H1 (cell line): ENCODE measurements around the gene MPND. TPM values are rescaled to one million over a fixed set of nuclear protein-coding genes. Genes with fewer than 3 reads are reported as not detected.

Experiments
- CTCF ChIA-PET: fragments of 300-600 bp; sonication (Branson Sonifier 250); formaldehyde crosslinking; loops from one replicate; lab custom pipeline; 2021; ENCODE audit not compliant: partially characterized antibody; lab: Charles Lee
- POLR2A ChIA-PET: fragments of 300-600 bp; sonication (Branson Sonifier 250); formaldehyde crosslinking; loops from one replicate; lab custom pipeline; 2021; ENCODE audit warnings: inconsistent platforms; ENCODE audit not compliant: partially characterized antibody; lab: Charles Lee
- DNase-seq, 2 experiments: peaks; one replicate each; pipeline versions ENCODE4 v3.0.0 to v3.0.0-alpha.2; 2010 to 2022; ENCODE audit warnings: low spot score in 2 of 2, low read depth in 1 of 2, mixed read lengths in 1 of 2
- FAIRE-seq: peaks from 2 replicates; lab custom pipeline; 2011; peaks lifted over from hg19 to GRCh38; lab: Jason Lieb, UNC
- H2AFZ ChIP-seq: 2 replicates; pipeline ENCODE4 v1.8.1; 2012; ENCODE audit warnings: low read length, inconsistent platforms
- H2AK5ac ChIP-seq: 2 replicates; pipeline ENCODE4 v1.6.1; 2013; ENCODE audit warnings: low read depth, low read length
- H2BK120ac ChIP-seq: replicated peaks from 2 replicates; pipeline ENCODE3; 2013; ENCODE audit warnings: low read depth, low read length, inconsistent platforms
- H2BK12ac ChIP-seq: 2 replicates; pipeline ENCODE4 v1.6.1; 2013; ENCODE audit warnings: low read depth, low read length
- H2BK15ac ChIP-seq: 2 replicates; pipeline ENCODE4 v1.6.1; 2013; ENCODE audit warnings: low read length
- H2BK20ac ChIP-seq: 2 replicates; pipeline ENCODE4 v1.6.1; 2013; ENCODE audit warnings: low read length
- H2BK5ac ChIP-seq: 2 replicates; pipeline ENCODE4 v1.6.1; 2013; ENCODE audit warnings: low read depth, low read length
- H3K14ac ChIP-seq: 2 replicates; pipeline ENCODE4 v1.6.1; 2013; ENCODE audit warnings: inconsistent platforms; ENCODE audit not compliant: insufficient read length
- H3K18ac ChIP-seq: 2 replicates; pipeline ENCODE4 v1.6.1; 2013; ENCODE audit warnings: low read length; ENCODE audit errors: extremely low read depth
- H3K23ac ChIP-seq: 2 replicates; pipeline ENCODE4 v1.6.1; 2013; ENCODE audit warnings: inconsistent platforms; ENCODE audit not compliant: insufficient read length
- H3K23me2 ChIP-seq: 2 replicates; pipeline ENCODE4 v1.6.1; 2013; ENCODE audit warnings: low read depth, low read length
- H3K27ac ChIP-seq: 2 replicates; pipeline ENCODE4 v1.6.1; 2011; ENCODE audit warnings: low read depth, low read length, inconsistent platforms
- H3K27me3 ChIP-seq, 4 experiments: replicated peaks in 1 of 4; 1 replicate in 1 of 4; 2 replicates in 3 of 4; pipeline versions ENCODE4 v1.6.1 to v1.8.1; 2011 to 2013; ENCODE audit warnings: low read length in 3 of 4, mild to moderate bottlenecking in 3 of 4, inconsistent platforms in 2 of 4, mixed read lengths in 2 of 4, moderate library complexity in 1 of 4; ENCODE audit not compliant: control insufficient read depth in 3 of 4, insufficient read depth in 3 of 4; ENCODE audit errors: extremely low read depth in 1 of 4
- H3K36me3 ChIP-seq, 4 experiments: 2 replicates each; pipeline versions ENCODE4 v1.6.1 to v1.8.1; 2011 to 2013; ENCODE audit warnings: mild to moderate bottlenecking in 4 of 4, low read length in 3 of 4, moderate library complexity in 2 of 4, control low read depth in 1 of 4, inconsistent platforms in 1 of 4; ENCODE audit not compliant: insufficient read depth in 4 of 4, control insufficient read depth in 2 of 4
- H3K4ac ChIP-seq: replicated peaks from 2 replicates; pipeline ENCODE3; 2013; ENCODE audit warnings: low read length, low read depth, mixed read lengths, inconsistent platforms; ENCODE audit not compliant: insufficient read length
- H3K4me1 ChIP-seq, 4 experiments: replicated peaks in 1 of 4; 1 replicate in 1 of 4; 2 replicates in 3 of 4; pipeline versions ENCODE4 v1.6.1 to v1.8.1; 2011 to 2013; ENCODE audit warnings: low read length in 3 of 4, inconsistent platforms in 2 of 4, mixed read lengths in 1 of 4; ENCODE audit not compliant: insufficient read depth in 4 of 4, control insufficient read depth in 3 of 4
- H3K4me2 ChIP-seq, 2 experiments: 2 replicates each; pipeline versions ENCODE4 v1.6.1 to v1.8.1; 2011 to 2013; ENCODE audit warnings: low read depth in 2 of 2, low read length in 2 of 2, control low read depth in 1 of 2, inconsistent platforms in 1 of 2, mild to moderate bottlenecking in 1 of 2; ENCODE audit not compliant: insufficient read depth in 1 of 2
- H3K4me3 ChIP-seq, 4 experiments: fragments of 200-600, 300-600 bp in 1 of 4; sonication (generic), shearing (Covaris generic), sonication (Bioruptor Twin) in 1 of 4; 2 replicates each; pipeline versions ENCODE4 v1.5.1 to v1.8.1; 2011 to 2016; ENCODE audit warnings: low read length in 4 of 4, low read depth in 3 of 4, control low read depth in 2 of 4, inconsistent platforms in 2 of 4, mild to moderate bottlenecking in 2 of 4, mixed read lengths in 1 of 4, moderate library complexity in 1 of 4; ENCODE audit not compliant: insufficient read depth in 2 of 4; ENCODE audit errors: extremely low read depth in 1 of 4
- H3K56ac ChIP-seq: replicated peaks from 2 replicates; pipeline ENCODE3; 2013; ENCODE audit warnings: low read depth, mild to moderate bottlenecking, mixed read lengths, low read length, inconsistent platforms; ENCODE audit not compliant: insufficient read length
- H3K79me1 ChIP-seq: 2 replicates; pipeline ENCODE4 v1.6.1; 2013; ENCODE audit warnings: low read depth, low read length, control low read depth
- H3K79me2 ChIP-seq, 2 experiments: 2 replicates each; pipeline versions ENCODE4 v1.6.1 to v1.8.1; 2012 to 2013; ENCODE audit warnings: low read length in 2 of 2, mild to moderate bottlenecking in 2 of 2, inconsistent platforms in 1 of 2; ENCODE audit not compliant: insufficient read depth in 2 of 2, control insufficient read depth in 1 of 2
- H3K9ac ChIP-seq, 4 experiments: replicated peaks in 1 of 4; 1 replicate in 1 of 4; 2 replicates in 3 of 4; pipeline versions ENCODE4 v1.6.1 to v1.8.1; 2011 to 2013; ENCODE audit warnings: low read depth in 3 of 4, low read length in 3 of 4, control low read depth in 2 of 4, mild to moderate bottlenecking in 2 of 4, moderate library complexity in 2 of 4, inconsistent platforms in 1 of 4; ENCODE audit errors: extremely low read depth in 1 of 4
- H3K9me3 ChIP-seq, 2 experiments: 2 replicates each; pipeline versions ENCODE4 v1.6.1 to v1.8.1; 2012 to 2013; ENCODE audit warnings: mild to moderate bottlenecking in 2 of 2, moderate library complexity in 2 of 2, control low read depth in 1 of 2, inconsistent platforms in 1 of 2, low read depth in 1 of 2, low read length in 1 of 2, mixed read lengths in 1 of 2; ENCODE audit not compliant: insufficient read depth in 2 of 2
- H4K20me1 ChIP-seq, 2 experiments: replicated peaks in 1 of 2; 2 replicates each; pipeline versions ENCODE3 to v1.8.1; 2011 to 2013; ENCODE audit warnings: inconsistent platforms in 2 of 2, low read length in 2 of 2, mild to moderate bottlenecking in 1 of 2; ENCODE audit not compliant: insufficient read depth in 2 of 2, control insufficient read depth in 1 of 2
- H4K5ac ChIP-seq: 2 replicates; pipeline ENCODE4 v1.6.1; 2013; ENCODE audit warnings: low read length, low read depth, mixed read lengths, inconsistent platforms; ENCODE audit not compliant: insufficient read length
- H4K8ac ChIP-seq: 2 replicates; pipeline ENCODE4 v1.8.0; 2013; ENCODE audit warnings: mild to moderate bottlenecking, moderate library complexity, low read length, inconsistent platforms; ENCODE audit not compliant: insufficient read depth; ENCODE audit errors: extremely low read depth
- H4K91ac ChIP-seq: replicated peaks from 2 replicates; pipeline ENCODE3; 2013; ENCODE audit warnings: low read length, mixed read lengths, inconsistent platforms; ENCODE audit not compliant: insufficient read length
- POLR2AphosphoS5 ChIP-seq: IDR thresholded peaks from 2 replicates; pipeline ENCODE4 v1.6.1; 2011; ENCODE audit warnings: low read depth, low read length
- RXRA ChIP-seq: IDR thresholded peaks from 2 replicates; pipeline ENCODE4 v1.6.1; 2011; ENCODE audit warnings: low read depth, mild to moderate bottlenecking, low read length, moderate library complexity; ENCODE audit not compliant: insufficient read depth
- WGBS, 2 experiments: shearing (Covaris generic) in 1 of 2; methylation state at CpG; one replicate each; pipeline versions ENCODE4 v1.1.6 to v1.1.7; 2013 to 2015; ENCODE audit warnings: low lambda C conversion rate in 2 of 2, mixed read lengths in 2 of 2, inconsistent platforms in 1 of 2, low coverage in 1 of 2, missing lambda C conversion rate in 1 of 2; ENCODE audit not compliant: insufficient replicate concordance in 2 of 2, insufficient coverage in 1 of 2, insufficient read length in 1 of 2; ENCODE audit errors: extremely low coverage in 1 of 2, missing lambda C conversion rate in 1 of 2; 5-methylcytosine and 5-hydroxymethylcytosine counted together
- polyA plus RNA-seq, 7 experiments: library from polyadenylated mRNA; depleted of rRNA in 3 of 7; stranded (reverse) in 5 of 7; unstranded in 2 of 7; fragments of >200 nt in 5 of 7; fragments of 200-250 nt in 2 of 7; gene quantifications; 1 replicate in 5 of 7; 2 replicates in 1 of 7; 4 replicates in 1 of 7; pipeline versions ENCODE4 v1.2.1 to v1.2.3, GENCODE V29; 2011 to 2013; ENCODE audit warnings: missing spikeins in 2 of 7, mixed read lengths in 2 of 7
- total RNA-seq: library from RNA; stranded (reverse); fragmentation: NEBNext Ultra II Directional; extraction: Animal tissue kit (Norgen Biotek cat#: 25700); gene quantifications from 2 replicates; pipeline ENCODE4 v1.2.1, GENCODE V29; 2021

MPND gene
- total and polyA plus RNA-seq, 2 of the 8 experiments (the other 6 are each of a cell fraction or from before 2014, with no cell fraction given): 22.9 to 27.7 TPM

DNA sequence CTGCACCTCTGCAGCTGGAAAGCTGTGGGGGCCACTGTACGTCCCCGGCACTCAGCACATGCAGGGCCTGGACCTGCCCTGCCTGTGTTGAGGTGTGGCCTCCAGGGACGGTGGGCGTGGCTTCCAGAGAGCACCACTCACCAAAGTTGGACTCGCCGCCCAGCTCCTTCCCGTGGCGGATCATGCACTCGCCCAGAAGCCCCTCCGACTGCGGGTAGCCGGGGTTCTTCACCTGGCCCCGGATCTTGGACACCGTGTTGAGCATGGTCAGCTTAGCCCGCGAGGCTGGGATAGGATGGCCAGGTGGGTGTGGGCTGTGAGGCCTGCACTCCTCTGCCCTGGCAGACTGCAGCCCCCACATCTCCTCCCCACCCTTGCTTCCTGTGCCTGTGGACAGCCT, 22.0 kb downstream of the MPND start:
- H4K5ac ChIP-seq: no peak overlapping the region
- ChIA-PET CTCF (interaction anchor here (0.7 to 4.4 kb wide), 6 partner anchors 11 to 367 kb away, joined by 3 to 42 read pairs (median 8); no protein-coding TSS in a partner anchor), POLR2A (interaction anchor here (0.6 to 13.0 kb wide), 12 partner anchors 10 to 98 kb away, joined by 3 to 72 read pairs (median 4); partner anchors contain the start of genes MPND and SH3GL1)
- H2BK120ac ChIP-seq: no peak overlapping the region
- H3K4ac ChIP-seq: no peak overlapping the region
- no peaks in the 10 kb centered on the region for H3K27me3 ChIP-seq
- no peak overlapping the region for H2BK12ac ChIP-seq
- no peaks in the 10 kb centered on the region for H3K9me3 ChIP-seq
- H3K36me3 ChIP-seq: peaks cover 8 to 16% (median 10%) of the 10 kb centered on the region in 4 experiments; a peak in 5 of 8 replicates
- no peak overlapping the region for H2BK20ac ChIP-seq
- 0 out of 2 replicates have a peak overlapping the region, but pooled peaks have one; percentile 44 for H2BK5ac ChIP-seq
- DNase-seq (peak in 1 of 2 experiments; percentile 53), FAIRE-seq (no peak)
- H4K91ac ChIP-seq: peak overlapping the region; percentile 27
- H2AK5ac ChIP-seq: no peak overlapping the region
- TF ChIP-seq RXRA (no peak), POLR2AphosphoS5 (0 out of 2 replicates have a peak, but pooled peaks have one; percentile 51)
- WGBS, 2 experiments: 95% methylated on average over 14 of the region's 16 CpGs; no CpG with 5 or more reads in 1 of the 2 experiments
- H3K23me2 ChIP-seq: no peaks in the 10 kb centered on the region
- H3K18ac ChIP-seq: no peak overlapping the region
- no peak overlapping the region for H3K27ac ChIP-seq
- H3K79me1 ChIP-seq: peaks cover 15% of the 10 kb centered on the region
- H3K4me1 ChIP-seq: peaks cover 0 to 26% (median 11%) of the 10 kb centered on the region in 4 experiments; a peak in 5 of 7 replicates
- no peak overlapping the region for H3K14ac ChIP-seq
- no peak overlapping the region for H3K9ac ChIP-seq
- H3K4me2 ChIP-seq: no peak overlapping the region
- H3K56ac ChIP-seq: no peak overlapping the region
- H3K79me2 ChIP-seq: no peaks in the 10 kb centered on the region
- no peak overlapping the region for H3K23ac ChIP-seq
- no peak overlapping the region for H3K4me3 ChIP-seq
- no peak overlapping the region; the same call in 1 of the 2 replicates for H4K8ac ChIP-seq
- no peak overlapping the region for H2BK15ac ChIP-seq
- peaks cover 19 to 38% of the 10 kb centered on the region in 2 experiments for H4K20me1 ChIP-seq
- H2AFZ ChIP-seq: no peak overlapping the region
